ENCODE results near the gene MRPL48. TPM values are rescaled to one million over a fixed set of nuclear protein-coding genes. Genes with fewer than 3 reads are reported as not detected.

MRPL48 gene
- polyA plus RNA-seq, 4 donors = 45.7 to 73.7 (median 59.8) TPM

DNA sequence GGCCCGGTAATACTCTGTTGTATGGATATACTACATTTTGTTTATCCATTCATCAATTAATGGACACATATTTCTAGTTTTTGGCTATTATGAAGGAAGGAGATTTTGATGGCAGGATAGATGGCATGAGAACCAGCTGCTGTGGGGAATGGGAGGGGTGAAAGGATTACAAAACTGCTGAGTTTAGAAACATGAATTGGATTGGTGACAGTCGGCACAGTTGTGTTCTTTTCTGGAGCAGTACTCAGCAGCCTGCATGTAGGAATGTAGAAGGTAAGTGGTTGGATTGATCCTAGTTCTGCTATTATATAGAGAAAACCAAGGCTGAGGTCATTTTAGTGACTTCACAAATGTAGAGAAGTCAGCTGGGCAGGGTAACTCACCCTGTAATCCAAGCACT lies 96.2 kb downstream of the MRPL48 start:
- no peak for DNase-seq (ENCODE audit: low read depth in 4 of 4, low spot score in 3 of 4)

DNA sequence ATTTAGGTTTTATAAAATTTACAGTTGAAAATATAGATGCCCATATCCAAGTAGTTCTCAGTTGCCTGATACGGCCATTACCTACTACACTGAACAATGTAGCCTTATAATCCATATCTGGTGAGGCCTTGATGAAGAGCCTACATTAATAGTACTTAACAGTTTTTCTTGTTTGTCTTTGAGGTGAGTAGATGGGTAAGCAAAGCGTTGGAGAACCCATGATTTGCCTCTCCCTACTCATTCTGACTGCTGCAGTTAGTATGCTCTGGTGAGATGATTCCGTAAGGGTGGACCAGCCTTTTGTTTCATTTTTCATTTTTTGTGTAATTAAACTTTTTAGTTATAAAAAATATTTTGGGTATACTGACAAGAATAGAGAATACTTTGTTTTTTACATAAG lies 100.6 kb downstream of the MRPL48 start:
- DNase-seq (ENCODE audit: low read depth in 4 of 4, low spot score in 3 of 4) = no peak

DNA sequence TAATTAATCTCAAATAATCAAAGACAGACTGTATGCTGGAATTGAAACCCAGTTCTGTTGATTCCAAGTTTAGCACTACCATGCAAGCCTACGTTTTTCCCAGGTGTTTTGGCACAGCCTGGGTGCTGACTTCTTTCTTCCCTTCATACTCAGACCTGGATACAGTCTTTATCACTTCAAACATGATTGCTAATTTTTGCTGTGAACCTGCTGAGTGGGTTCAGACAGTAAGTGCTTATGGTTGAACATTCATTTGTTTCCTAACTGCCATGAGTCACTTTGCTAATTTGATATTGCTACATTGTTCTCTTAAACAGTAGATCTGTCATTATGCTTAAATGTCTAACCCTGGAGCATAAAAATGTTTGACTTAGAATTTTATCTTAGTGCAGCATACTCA lies 101.3 kb downstream of the MRPL48 start:
- no peak for DNase-seq (ENCODE audit: low read depth in 4 of 4, low spot score in 3 of 4)

DNA sequence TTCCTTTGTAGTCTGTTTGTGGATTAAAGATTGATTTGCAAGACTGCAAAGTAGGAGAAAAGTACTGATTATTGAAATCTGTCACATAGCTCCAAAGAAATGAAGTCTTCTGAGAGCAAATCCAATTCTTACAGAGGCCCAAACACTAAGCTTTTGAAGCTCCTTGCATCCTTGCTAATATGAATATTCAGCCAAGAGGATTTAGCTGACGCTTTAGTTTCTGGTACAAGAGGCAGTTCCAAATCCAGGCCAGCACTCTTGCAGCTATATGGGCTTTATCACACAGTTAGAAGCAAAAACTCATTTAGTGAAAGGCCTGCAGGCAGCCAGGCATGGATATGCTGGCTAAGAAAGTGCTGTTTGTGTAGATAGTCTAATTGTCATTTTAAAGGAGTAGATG lies 101.9 kb downstream of the MRPL48 start:
- no peak for DNase-seq (ENCODE audit: low read depth in 4 of 4, low spot score in 3 of 4)

DNA sequence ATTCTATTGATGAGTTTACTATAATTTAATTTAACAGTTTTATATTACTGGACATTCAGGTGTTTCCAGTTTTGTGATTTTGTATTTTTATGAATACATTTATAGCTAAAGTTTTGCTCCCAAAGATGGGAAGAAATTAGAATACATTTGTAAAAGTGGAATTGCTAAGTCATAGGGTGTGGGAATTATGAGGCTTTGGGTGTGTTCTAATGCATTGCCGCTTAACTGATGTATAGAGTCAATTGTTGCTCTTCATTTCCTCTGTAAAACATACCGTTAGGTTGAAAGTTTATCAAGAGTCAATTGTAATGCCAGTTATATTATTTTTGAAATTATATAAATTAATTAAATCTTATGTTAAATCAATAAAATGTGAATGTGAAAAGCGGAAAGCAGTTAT lies 105.4 kb downstream of the MRPL48 start:
- no peak for DNase-seq (ENCODE audit: low read depth in 4 of 4, low spot score in 3 of 4)

DNA sequence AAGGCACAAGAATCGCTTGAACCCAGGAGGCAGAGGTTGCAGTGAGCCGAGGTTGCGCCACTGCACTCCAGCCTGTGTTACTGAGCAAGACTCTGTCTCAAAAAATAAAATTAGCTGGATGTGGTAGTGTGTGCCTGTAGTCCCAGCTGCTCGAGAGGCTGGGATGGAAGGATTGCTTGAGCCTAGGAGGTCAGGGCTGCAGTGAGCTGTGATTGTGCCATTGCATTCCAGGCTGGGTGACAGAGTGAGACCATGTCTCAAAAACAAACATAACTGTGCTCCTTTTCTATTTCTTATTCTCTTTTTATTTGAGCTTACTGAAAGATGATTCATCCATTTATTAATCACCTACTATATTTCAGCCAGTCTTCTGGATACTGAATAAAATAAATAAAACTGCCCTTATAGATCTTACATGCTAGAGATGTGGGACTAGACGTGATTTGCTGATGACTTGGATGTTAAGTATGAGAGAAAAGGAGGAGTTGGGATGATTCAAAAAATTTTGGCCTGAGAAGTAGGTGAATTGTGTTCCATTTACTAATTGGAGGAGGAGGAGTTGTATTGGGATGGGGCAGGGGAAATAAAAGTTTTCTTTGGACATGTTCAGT lies 107.2 kb downstream of the MRPL48 start:
- no peak for DNase-seq (ENCODE audit: low read depth in 4 of 4, low spot score in 3 of 4)

DNA sequence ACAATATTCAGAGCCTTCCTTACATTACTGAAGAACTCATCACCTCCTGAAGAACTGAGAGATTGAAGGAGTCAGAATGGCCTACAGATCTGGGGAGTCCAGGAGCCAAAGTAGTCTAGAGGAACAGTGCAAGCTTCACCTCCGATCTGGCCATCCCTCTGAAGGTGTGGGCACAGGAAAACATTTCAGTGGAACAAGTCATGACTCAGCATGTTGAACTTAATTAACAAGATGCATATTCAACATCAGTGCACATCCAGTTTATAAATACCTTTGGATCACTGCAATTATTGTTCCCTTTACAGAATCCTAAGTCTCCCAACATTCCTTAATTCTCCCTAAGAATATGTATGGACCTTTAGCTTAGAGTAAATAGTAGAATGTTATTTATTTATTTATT lies 114.6 kb downstream of the MRPL48 start:
- no peak for DNase-seq (ENCODE audit: low read depth in 4 of 4, low spot score in 3 of 4)

DNA sequence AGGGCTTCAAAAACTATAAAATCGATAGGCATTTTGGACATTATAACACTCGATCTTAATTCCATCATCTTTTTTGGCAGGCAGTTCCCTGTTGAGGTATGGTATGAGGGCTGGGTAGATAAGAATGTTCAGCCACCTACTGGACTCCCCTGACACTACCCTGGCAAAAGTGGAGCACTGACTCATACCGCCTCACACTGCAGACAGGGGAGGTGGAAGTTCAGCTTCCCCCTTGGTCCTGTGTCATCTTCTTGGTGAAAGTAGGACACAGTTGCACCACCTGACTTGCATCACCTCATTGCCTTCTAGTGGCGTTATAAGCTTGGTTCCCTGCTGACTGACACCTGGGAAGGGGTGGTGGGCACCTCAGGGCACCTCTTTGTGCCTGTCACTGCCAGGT lies 119.5 kb downstream of the MRPL48 start:
- DNase-seq (ENCODE audit: low read depth in 4 of 4, low spot score in 3 of 4) = no peak

DNA sequence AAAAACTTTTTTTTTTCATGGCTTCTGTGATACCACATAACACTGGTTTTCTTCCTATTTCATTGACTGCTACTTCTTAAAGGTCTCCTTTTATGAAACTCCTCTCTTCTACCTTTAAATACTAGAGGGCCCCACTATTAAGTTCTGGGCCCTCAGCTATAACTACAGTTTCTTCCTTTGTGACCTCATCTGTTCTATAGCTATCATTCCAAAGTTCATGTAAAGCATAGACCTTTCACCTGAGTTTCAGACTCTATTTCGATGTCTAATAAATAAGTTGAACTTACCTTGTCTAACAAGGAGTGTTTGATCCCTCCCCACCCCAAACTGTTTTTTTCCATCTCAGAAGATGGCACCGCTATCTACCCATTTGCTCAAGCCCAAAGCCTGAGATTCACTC lies 124.4 kb downstream of the MRPL48 start:
- no peak for DNase-seq (ENCODE audit: low read depth in 4 of 4, low spot score in 3 of 4)

DNA sequence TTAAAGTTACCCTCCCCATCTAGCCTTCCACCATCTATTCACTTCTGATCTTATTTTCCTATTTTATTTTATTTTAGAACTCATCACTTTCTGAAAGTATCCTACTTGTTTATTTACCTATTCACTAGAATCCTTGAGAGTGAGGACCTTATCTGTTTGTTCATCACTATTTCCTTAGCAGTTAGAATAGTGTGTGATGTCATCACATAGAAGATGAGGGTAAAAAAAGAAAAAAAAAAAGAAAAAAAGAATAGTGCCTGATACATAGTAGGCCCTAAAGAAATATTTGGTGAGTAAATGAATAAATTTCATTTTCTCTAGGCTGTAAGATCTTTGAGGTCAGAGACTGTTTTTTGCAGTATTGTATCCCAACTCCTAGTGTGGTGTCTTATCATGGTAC lies 125.8 kb downstream of the MRPL48 start:
- DNase-seq (ENCODE audit: low read depth in 4 of 4, low spot score in 3 of 4) = no peak

DNA sequence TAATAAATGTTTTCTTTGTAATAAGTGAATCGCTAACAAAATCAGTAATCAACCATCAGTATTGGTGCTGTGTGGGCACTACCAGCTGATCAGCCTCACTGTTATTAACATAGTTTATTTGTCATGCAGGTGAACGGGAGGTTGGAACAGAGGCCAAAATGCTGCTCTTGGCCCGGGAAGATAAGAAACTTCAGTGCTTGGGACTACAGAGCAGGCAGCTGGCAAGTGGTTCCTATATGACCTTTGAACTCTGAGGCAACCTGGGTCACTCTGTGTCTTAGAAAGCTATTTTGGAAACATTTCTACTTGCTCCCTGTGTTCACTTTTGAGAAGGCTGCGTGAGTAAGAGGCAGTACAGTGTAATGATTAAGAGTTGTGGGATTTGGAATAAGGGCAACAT lies 126.6 kb downstream of the MRPL48 start:
- no peak for DNase-seq (ENCODE audit: low read depth in 4 of 4, low spot score in 3 of 4)

Other genes with a start within 250 kb of the MRPL48 start
- gene FAM168A, start 189.8 kb upstream of the MRPL48 start, polyA plus RNA-seq (ENCODE audit: insufficient read length in 4 of 4) = 10 to 100 TPM; 42.2 to 50.6 (median 46.0) TPM
- gene PLEKHB1, start 141.3 kb upstream of the MRPL48 start, polyA plus RNA-seq (ENCODE audit: insufficient read length in 4 of 4) = 10 to 100 TPM in 3 of 4 donors, 1 to 10 TPM in 1; 3.7 to 16.5 (median 14.3) TPM
- 100 to 1,000 TPM in 3 of 4 donors, 10 to 100 TPM in 1; 99.7 to 138 (median 118) TPM for gene RAB6A, start 26.8 kb upstream of the MRPL48 start, polyA plus RNA-seq (ENCODE audit: insufficient read length in 4 of 4)
- gene COA4, start 89.0 kb downstream of the MRPL48 start, polyA plus RNA-seq (ENCODE audit: insufficient read length in 4 of 4) = 10 to 100 TPM; 41.4 to 78.2 (median 64.6) TPM
- 10 to 100 TPM; 23.2 to 39.6 (median 31.5) TPM for gene PAAF1, start 89.1 kb downstream of the MRPL48 start, polyA plus RNA-seq (ENCODE audit: insufficient read length in 4 of 4)
- 1 to 10 TPM in 3 of 4 donors, under 1 TPM in 1; 0.33 to 4.9 (median 3.4) TPM for gene DNAJB13, start 163.2 kb downstream of the MRPL48 start, polyA plus RNA-seq (ENCODE audit: insufficient read length in 4 of 4)
- gene UCP2, start 195.0 kb downstream of the MRPL48 start, polyA plus RNA-seq (ENCODE audit: insufficient read length in 4 of 4) = 10 to 100 TPM; 48.0 to 79.8 (median 63.6) TPM
- gene UCP3, start 221.2 kb downstream of the MRPL48 start, polyA plus RNA-seq (ENCODE audit: insufficient read length in 4 of 4) = 1 to 10 TPM; 1.6 to 4.5 (median 2.5) TPM

All from left renal pelvis (tissue), 4 donors.